ENCODE results near the gene CDK16.

- no peak for TF ChIP-seq CTCF (IDR thresholded peaks at IDR 0.05; ENCODE audit: insufficient read depth, low read length)
- no peak for TF ChIP-seq POLR2AphosphoS5 (IDR thresholded peaks at IDR 0.05; ENCODE audit: low read depth)
- TF ChIP-seq REST (IDR thresholded peaks at IDR 0.05; ENCODE audit: insufficient replicate concordance, low read depth) = no peak
- TF ChIP-seq GABPA (IDR thresholded peaks at IDR 0.05; ENCODE audit: low read depth) = no peak
These were observed 10.9 kb downstream of the CDK16 start for GRCh38 chrX:47229427-47229826.
